NCI-H2227 (cell line): ENCODE results near the gene ZNF532.
"Not testable (repeated sequence)": the region's sequence is repeated elsewhere in the genome, so short reads cannot be mapped to it uniquely, and the experiment has no call there.

Experiments used
- DNase-seq: peaks from one replicate; lab custom pipeline; 2025; ENCODE audit not compliant: unreplicated experiment; lab: John Stamatoyannopoulos, UW

Gene ZNF532

GRCh38 chr18:58864146-58865032, at the start of gene ZNF532:
Gene ZNF532, plus strand, starts transcription at chr18:58864877. CDS start in a region left out here.
- DNase-seq = peak; percentile 77

- no peak for DNase-seq
Measured at GRCh38 chr18:58819051-58819450, 45.6 kb upstream of the ZNF532 start.

- no peak for DNase-seq
Measured at GRCh38 chr18:58820251-58820650, 44.4 kb upstream of the ZNF532 start.

GRCh38 chr18:58822944-58823343, 41.7 kb upstream of the ZNF532 start:
- DNase-seq = no peak

GRCh38 chr18:58823412-58823811, 41.3 kb upstream of the ZNF532 start:
- DNase-seq = no peak

- DNase-seq = not testable (repeated sequence)
Measured at GRCh38 chr18:58826926-58827325, 37.8 kb upstream of the ZNF532 start.

GRCh38 chr18:58827428-58827827, 37.2 kb upstream of the ZNF532 start:
- DNase-seq = no peak

- no peak for DNase-seq
Measured at GRCh38 chr18:58827886-58828285, 36.8 kb upstream of the ZNF532 start.

- no peak for DNase-seq
Measured at GRCh38 chr18:58828399-58829121, 36.1 kb upstream of the ZNF532 start.

GRCh38 chr18:58829263-58829662, 35.4 kb upstream of the ZNF532 start:
- DNase-seq = no peak

- not testable (repeated sequence) for DNase-seq
Measured at GRCh38 chr18:58829886-58830285, 34.8 kb upstream of the ZNF532 start.

GRCh38 chr18:58831606-58832005, 33.1 kb upstream of the ZNF532 start:
- no peak for DNase-seq

GRCh38 chr18:58838165-58838860, 26.4 kb upstream of the ZNF532 start:
- no peak for DNase-seq

- no peak for DNase-seq
Measured at GRCh38 chr18:58838946-58839345, 25.7 kb upstream of the ZNF532 start.

- peak; percentile 92 for DNase-seq
Measured at GRCh38 chr18:58842978-58843687, 21.5 kb upstream of the ZNF532 start.

GRCh38 chr18:58843688-58844035, 21.0 kb upstream of the ZNF532 start:
- no peak for DNase-seq

GRCh38 chr18:58844871-58845270, 19.8 kb upstream of the ZNF532 start:
- no peak for DNase-seq

- DNase-seq = no peak
Measured at GRCh38 chr18:58845928-58846724, 18.6 kb upstream of the ZNF532 start.

GRCh38 chr18:58847383-58848071, 17.1 kb upstream of the ZNF532 start:
- peak; percentile 58 for DNase-seq

- no peak for DNase-seq
Measured at GRCh38 chr18:58848685-58849084, 16.0 kb upstream of the ZNF532 start.
